SK-N-MC (cell line): ENCODE results near the gene TTLL12.
A peak's percentile ranks its signal among the peaks of the same experiment; 100 is the strongest.

Experiments used
- DNase-seq: peaks from one replicate; pipeline ENCODE4 v3.0.0-alpha.2; 2011; ENCODE audit warnings: low read depth, low spot score
- H3K27ac ChIP-seq: fragments of 200-600 bp; sonication (generic); 2 replicates; pipeline ENCODE4 v1.5.1; 2016; ENCODE audit warnings: mixed run types
- H3K36me3 ChIP-seq: fragments of 200-600 bp; sonication (generic); 2 replicates; pipeline ENCODE4 v1.6.1; 2017; ENCODE audit warnings: antibody characterized with exemption, low read length, mixed read lengths; ENCODE audit not compliant: insufficient read depth
- H3K4me3 ChIP-seq: fragments of 200-600 bp; sonication (generic); 2 replicates; pipeline ENCODE4 v1.5.1; 2016
- H3K9ac ChIP-seq: fragments of 200-600 bp; sonication (generic); 2 replicates; pipeline ENCODE4 v1.8.0; 2017; ENCODE audit warnings: mixed run types, mixed read lengths; ENCODE audit not compliant: insufficient read length
- H3K9me3 ChIP-seq: fragments of 200-600 bp; sonication (generic); 2 replicates; pipeline ENCODE4 v1.6.1; 2017; ENCODE audit warnings: low read depth, mild to moderate bottlenecking, antibody characterized with exemption, low read length, moderate library complexity, mixed read lengths
- EZH2 ChIP-seq: fragments of 200-600 bp; sonication (generic); IDR thresholded peaks from one replicate; pipeline ENCODE4 v1.6.1; 2017; ENCODE audit warnings: antibody characterized with exemption
- FOXP2 ChIP-seq: optimal IDR thresholded peaks from 2 replicates; pipeline ENCODE3; 2011; ENCODE audit warnings: mild to moderate bottlenecking, moderate library complexity; ENCODE audit not compliant: insufficient read depth; ENCODE audit errors: extremely low read length, control extremely low read depth
- POLR2AphosphoS5 ChIP-seq: IDR thresholded peaks from 2 replicates; pipeline ENCODE4 v1.6.1; 2012; ENCODE audit warnings: mild to moderate bottlenecking, low read depth, low read length, borderline replicate concordance

The TTLL12 gene

GRCh38 chr22:43186272-43187170 is at the start of gene TTLL12:
TSS of gene TTLL12 (minus strand) at chr22:43187134. CDS start at chr22:43187069, 65 bp downstream.
- H3K27ac ChIP-seq = peak within 1 kb of the TSS; percentile 92
- DNase-seq = no peak
- TF ChIP-seq POLR2AphosphoS5 (no peak), FOXP2 (no peak), EZH2 (no peak)

GRCh38 chr22:43235445-43236409 is 48.8 kb upstream of the TTLL12 start:
- no peak for TF ChIP-seq EZH2
- TF ChIP-seq FOXP2 = no peak
- no peak for TF ChIP-seq POLR2AphosphoS5
- DNase-seq = no peak
- no peaks in the 10 kb centered on the region for H3K36me3 ChIP-seq
- H3K4me3 ChIP-seq = no peak overlapping the region
- no peak overlapping the region for H3K9ac ChIP-seq
- no peaks in the 10 kb centered on the region for H3K9me3 ChIP-seq
- H3K27ac ChIP-seq = no peak overlapping the region

More at GRCh38 chr22:43186272-43187170, at the start of gene TTLL12:
- Histone ChIP-seq H3K4me3 (peak within 1 kb of the TSS; percentile 98), H3K9me3 (no peaks in the 10 kb centered on the region), H3K9ac (peak within 1 kb of the TSS; percentile 96), H3K36me3 (peaks cover 11% of the 10 kb centered on the region; the same call in 1 of the 2 replicates)

- Histone ChIP-seq H3K36me3 (no peaks in the 10 kb centered on the region), H3K9ac (no peak overlapping the region), H3K27ac (no peak overlapping the region), H3K9me3 (no peaks in the 10 kb centered on the region), H3K4me3 (no peak overlapping the region)
- TF ChIP-seq FOXP2 (no peak), POLR2AphosphoS5 (no peak), EZH2 (no peak)
- no peak for DNase-seq
Measured at GRCh38 chr22:43234264-43234988, 47.5 kb upstream of the TTLL12 start.

GRCh38 chr22:43233529-43233928 is 46.6 kb upstream of the TTLL12 start:
- DNase-seq = no peak
- no peak overlapping the region for H3K27ac ChIP-seq
- H3K9ac ChIP-seq = no peak overlapping the region
- no peaks in the 10 kb centered on the region for H3K36me3 ChIP-seq
- no peak overlapping the region for H3K4me3 ChIP-seq
- no peaks in the 10 kb centered on the region for H3K9me3 ChIP-seq
- TF ChIP-seq FOXP2 = no peak
- peak; percentile 73 for TF ChIP-seq EZH2
- TF ChIP-seq POLR2AphosphoS5 = no peak

GRCh38 chr22:43232445-43232844 is 45.5 kb upstream of the TTLL12 start:
- Histone ChIP-seq H3K9me3 (no peaks in the 10 kb centered on the region), H3K27ac (no peak overlapping the region), H3K4me3 (no peak overlapping the region), H3K36me3 (no peaks in the 10 kb centered on the region), H3K9ac (no peak overlapping the region)
- no peak for DNase-seq
- TF ChIP-seq POLR2AphosphoS5 (no peak), EZH2 (peak; percentile 40)

- Histone ChIP-seq H3K9me3 (no peaks in the 10 kb centered on the region), H3K4me3 (no peak overlapping the region), H3K36me3 (no peaks in the 10 kb centered on the region), H3K27ac (no peak overlapping the region), H3K9ac (no peak overlapping the region)
- DNase-seq = no peak
- no peak for TF ChIP-seq POLR2AphosphoS5
- TF ChIP-seq EZH2 = no peak
- TF ChIP-seq FOXP2 = no peak
Measured at GRCh38 chr22:43231724-43232034, 44.7 kb upstream of the TTLL12 start.

GRCh38 chr22:43230971-43231723 is 44.2 kb upstream of the TTLL12 start:
- TF ChIP-seq POLR2AphosphoS5 = no peak
- TF ChIP-seq FOXP2 = no peak
- TF ChIP-seq EZH2 = no peak
- H3K9me3 ChIP-seq = no peaks in the 10 kb centered on the region
- no peak overlapping the region for H3K4me3 ChIP-seq
- no peak overlapping the region for H3K27ac ChIP-seq
- DNase-seq = no peak
- no peak overlapping the region for H3K9ac ChIP-seq
- no peaks in the 10 kb centered on the region for H3K36me3 ChIP-seq
